K562 (cell line): ENCODE results near the gene ZC3H11A. TPM values are rescaled to one million over a fixed set of nuclear protein-coding genes. Genes with fewer than 3 reads are reported as not detected.

Experiments used
- ATAC-seq: fragments of 200-7000 bp; cut with Tn5 transposase; 3 replicates; pipeline ENCODE4 v1.9.1; 2020; ENCODE audit warnings: moderate library complexity
- BruUV-seq: library from RNA; stranded (reverse); fragments of 400-500 nt; replicated peaks from 2 replicates; lab custom pipeline; 2021; lab: Mats Ljungman, UMichigan
- CTCF ChIA-PET: fragments of 300-600 bp; formaldehyde crosslinking; extraction: SDS; loops from one replicate; lab custom pipeline; 2021; ENCODE audit warnings: low intra/inter-chr PET ratio; lab: Yijun Ruan, JAX
- POLR2A ChIA-PET: fragments of 300-600, 350-650 bp; sonication (Branson Sonifier 250); formaldehyde crosslinking; extraction: SDS; loops from one replicate; lab custom pipeline; 2021; ENCODE audit warnings: antibody characterized with exemption, inconsistent platforms; lab: Yijun Ruan, JAX
- DNase-seq, 4 experiments: peaks; one replicate each; pipeline versions ENCODE4 v3.0.0 to v3.0.0-alpha.2; 2011 to 2018; ENCODE audit warnings: low spot score in 3 of 4, mixed read lengths in 3 of 4; ENCODE audit errors: extremely low read depth in 1 of 4
- FAIRE-seq: peaks from 2 replicates; lab custom pipeline; 2011; peaks lifted over from hg19 to GRCh38; lab: Jason Lieb, UNC
- H2AFZ ChIP-seq: 2 replicates; pipeline ENCODE4 v1.6.0; 2011; ENCODE audit warnings: low read depth, low read length, control low read depth, inconsistent platforms
- H3K27ac ChIP-seq: fragments of 200-600 bp; 3 replicates; pipeline ENCODE4 v1.8.0; 2011; ENCODE audit warnings: low read depth, mild to moderate bottlenecking, control low read depth, inconsistent platforms, low read length, moderate library complexity, mixed read lengths; ENCODE audit errors: extremely low read depth
- H3K27me3 ChIP-seq, 2 experiments: fragments of 300-600 bp in 1 of 2; 2 replicates in 1 of 2; 3 replicates in 1 of 2; pipeline versions ENCODE4 v1.6.0 to v1.8.0; 2011; ENCODE audit warnings: inconsistent platforms in 2 of 2, low read length in 2 of 2, mild to moderate bottlenecking in 1 of 2, mixed read lengths in 1 of 2, moderate library complexity in 1 of 2; ENCODE audit not compliant: control insufficient read depth in 2 of 2, insufficient read depth in 2 of 2
- H3K36me3 ChIP-seq: fragments of 300-600 bp; 3 replicates; pipeline ENCODE4 v1.8.0; 2011; ENCODE audit warnings: mild to moderate bottlenecking, low read length, inconsistent platforms; ENCODE audit not compliant: control insufficient read depth, insufficient read depth
- H3K4me1 ChIP-seq, 2 experiments: fragments of 200-600 bp in 1 of 2; replicated peaks in 1 of 2; 2 replicates in 1 of 2; 3 replicates in 1 of 2; pipeline versions ENCODE4 v1.5.1 to v1.8.0; 2011; ENCODE audit warnings: inconsistent platforms in 2 of 2, low read length in 2 of 2, mild to moderate bottlenecking in 1 of 2, mixed read lengths in 1 of 2, moderate library complexity in 1 of 2; ENCODE audit not compliant: control insufficient read depth in 2 of 2, insufficient read depth in 2 of 2
- H3K4me2 ChIP-seq: 2 replicates; pipeline ENCODE4 v1.6.1; 2011; ENCODE audit warnings: low read length, control low read depth, inconsistent platforms, mixed read lengths; ENCODE audit not compliant: insufficient read depth
- H3K4me3 ChIP-seq: fragments of 200-600 bp; sonication (generic), shearing (Covaris generic); 2 replicates; pipeline ENCODE4 v1.5.1; 2016; ENCODE audit warnings: control low read depth, inconsistent platforms
- H3K79me2 ChIP-seq: fragments of 200-600 bp; 3 replicates; pipeline ENCODE4 v1.8.0; 2011; ENCODE audit warnings: low read length, inconsistent platforms; ENCODE audit not compliant: control insufficient read depth, insufficient read depth
- H3K9ac ChIP-seq, 2 experiments: 2 replicates each; pipeline versions ENCODE4 v1.6.0 to v1.6.1; 2011; ENCODE audit warnings: low read depth in 2 of 2, low read length in 2 of 2, control low read depth in 1 of 2, inconsistent platforms in 1 of 2, mild to moderate bottlenecking in 1 of 2, mixed read lengths in 1 of 2; ENCODE audit not compliant: insufficient read depth in 1 of 2
- H3K9me1 ChIP-seq: one replicate; pipeline ENCODE4 v1.6.0; 2011; ENCODE audit warnings: inconsistent platforms, mild to moderate bottlenecking, low read length, moderate library complexity; ENCODE audit not compliant: control insufficient read depth, insufficient read depth
- H3K9me3 ChIP-seq: replicated peaks from 2 replicates; pipeline ENCODE4 v1.5.1; 2011; ENCODE audit warnings: low read depth, low read length, inconsistent platforms; ENCODE audit not compliant: control insufficient read depth, insufficient read depth
- H4K20me1 ChIP-seq: replicated peaks from 2 replicates; pipeline ENCODE4 v1.6.1; 2011; ENCODE audit warnings: low read length, inconsistent platforms, mixed read lengths; ENCODE audit not compliant: control insufficient read depth, insufficient read depth
- NFIC ChIP-seq: fragments of 450-650 bp; IDR thresholded peaks from 2 replicates; pipeline ENCODE4 v1.6.1; 2017; ENCODE audit warnings: mild to moderate bottlenecking, inconsistent platforms
- RAD21 ChIP-seq, 2 experiments: fragments of 250-450 bp in 1 of 2; fragments of 450-650 bp in 1 of 2; sonication (Bioruptor Pico) in 1 of 2; formaldehyde crosslinking in 1 of 2; IDR thresholded peaks in 1 of 2; conservative IDR thresholded peaks in 1 of 2; 2 replicates each; pipeline versions ENCODE4 v1.4.0 to v1.8.0; 2020 to 2022; ENCODE audit warnings: mild to moderate bottlenecking in 2 of 2, moderate library complexity in 1 of 2
- RBFOX2 ChIP-seq: fragments of 200-400 bp; formaldehyde crosslinking; IDR thresholded peaks from 2 replicates; pipeline ENCODE4 v1.6.1; 2017; ENCODE audit warnings: low read depth, mild to moderate bottlenecking, low read length, moderate library complexity
- ZBTB26 ChIP-seq: fragments of 450-650 bp; formaldehyde crosslinking; IDR thresholded peaks from 2 replicates; pipeline ENCODE4 v1.4.0; 2022; ENCODE audit warnings: missing genetic modification characterization
- ZNF318 ChIP-seq, 2 experiments: fragments of 450-650 bp; IDR thresholded peaks; 2 replicates each; pipeline ENCODE4 v1.6.1; 2016; ENCODE audit warnings: mild to moderate bottlenecking in 2 of 2, borderline replicate concordance in 1 of 2, low read depth in 1 of 2, moderate library complexity in 1 of 2
- WGBS: fragments of 100-300 bp; shearing (Covaris generic); methylation state at CpG from one replicate; pipeline ENCODE4 v1.1.6; 2016; ENCODE audit warnings: low coverage, mixed read lengths; ENCODE audit not compliant: insufficient coverage; ENCODE audit errors: missing lambda C conversion rate; 5-methylcytosine and 5-hydroxymethylcytosine counted together
- in situ Hi-C: fragments of 300-500 bp; cut with MboI; formaldehyde crosslinking; loops from 4 replicates; pipeline ENCODE4 v1.15.0; 2018; ENCODE audit warnings: inconsistent platforms, mixed read lengths
- intact Hi-C: fragments of 100-400 bp; cut with micrococcal nuclease; formaldehyde crosslinking; loops from 2 replicates; pipeline ENCODE4 v1.14.2; 2022
- polyA plus RNA-seq, 8 experiments: library from polyadenylated mRNA; depleted of rRNA in 4 of 8; stranded (reverse) in 5 of 8; unstranded in 3 of 8; fragments of >200 nt; fragmentation: Nextera tagmentation in 2 of 8; fragmentation: Illumina TruSeq in 1 of 8; extraction: Ambion mirVana in 2 of 8; extraction: Trizol in 1 of 8; gene quantifications; 2 replicates each; pipeline versions ENCODE4 v1.2.1 to v1.2.3, GENCODE V29; 2011 to 2014; ENCODE audit warnings: inconsistent platforms in 1 of 8, missing spikeins in 1 of 8
- total RNA-seq, 7 experiments: library from RNA; depleted of rRNA in 6 of 7; stranded (reverse); fragments of >200 nt in 6 of 7; fragmentation: Illumina TruSeq in 2 of 7; extraction: Trizol in 2 of 7; gene quantifications; 2 replicates each; pipeline versions ENCODE4 v1.2.1 to v1.2.3, GENCODE V29; 2011 to 2021; ENCODE audit warnings: low replicate concordance in 1 of 7
- TF ChIP-seq, protein P1 (sequence below): fragments of 200-800 bp; sonication (Bioruptor generic); IDR thresholded peaks from 2 replicates; pipeline ENCODE4 v1.6.1; 2017; ENCODE audit warnings: missing genetic modification characterization, missing compliant biosample characterization

Gene ZC3H11A
- total and polyA plus RNA-seq, 9 of the 15 experiments (the other 6 are each of a cell fraction or from before 2014, with no cell fraction given) = 34.2 to 137 (median 102) TPM

- Histone ChIP-seq H4K20me1 (peaks cover 23% of the 10 kb centered on the region), H3K4me1 (peaks cover 2 to 43% of the 10 kb centered on the region in 2 experiments), H3K4me3 (no peak overlapping the region), H3K27ac (no peak overlapping the region; the same call in 2 of the 3 replicates), H3K9ac (no peak overlapping the region), H2AFZ (no peak overlapping the region), H3K36me3 (peaks cover 63% of the 10 kb centered on the region), H3K4me2 (peak overlapping the region; percentile 96), H3K27me3 (no peaks in the 10 kb centered on the region), H3K9me3 (0 out of 2 replicates have a peak, but pooled peaks cover 2% of the 10 kb centered on the region), H3K79me2 (peaks cover 72% of the 10 kb centered on the region), H3K9me1 (peaks cover 7% of the 10 kb centered on the region)
- WGBS = 68% methylated on average over 6 of the region's 6 CpGs
- CTCF ChIA-PET = no interaction called here
- POLR2A ChIA-PET = interaction anchor here (0.8 to 2.8 kb wide), 5 partner anchors 9 to 70 kb away, joined by 3 to 17 read pairs (median 6); no protein-coding TSS in a partner anchor
- ATAC-seq = no peak
- no TSS peak for BruUV-seq
- intact Hi-C loops (no loop called here), in situ Hi-C loops (no loop called here)
- DNase-seq = peak in 3 of 4 experiments; percentile 27 to 65 (median 28)
- FAIRE-seq = no peak
- TF ChIP-seq RBFOX2 (peak; percentile 46; the same call in 1 of the 2 replicates), RAD21 (CRISPR knock-in tag; conservative IDR thresholded peaks at IDR 0.05 in 1 of 2, IDR thresholded peaks at IDR 0.05 in 1 of 2) (peak in 1 of 2 experiments; percentile 45; a peak in 3 of 4 replicates), NFIC (peak; percentile 87), ZBTB26 (no peak), ZNF318 (IDR thresholded peaks at IDR 0.05; ENCODE audit: borderline replicate concordance in 1 of 2, low read depth in 1 of 2) (no peak)
- TF ChIP-seq, protein P1, sequence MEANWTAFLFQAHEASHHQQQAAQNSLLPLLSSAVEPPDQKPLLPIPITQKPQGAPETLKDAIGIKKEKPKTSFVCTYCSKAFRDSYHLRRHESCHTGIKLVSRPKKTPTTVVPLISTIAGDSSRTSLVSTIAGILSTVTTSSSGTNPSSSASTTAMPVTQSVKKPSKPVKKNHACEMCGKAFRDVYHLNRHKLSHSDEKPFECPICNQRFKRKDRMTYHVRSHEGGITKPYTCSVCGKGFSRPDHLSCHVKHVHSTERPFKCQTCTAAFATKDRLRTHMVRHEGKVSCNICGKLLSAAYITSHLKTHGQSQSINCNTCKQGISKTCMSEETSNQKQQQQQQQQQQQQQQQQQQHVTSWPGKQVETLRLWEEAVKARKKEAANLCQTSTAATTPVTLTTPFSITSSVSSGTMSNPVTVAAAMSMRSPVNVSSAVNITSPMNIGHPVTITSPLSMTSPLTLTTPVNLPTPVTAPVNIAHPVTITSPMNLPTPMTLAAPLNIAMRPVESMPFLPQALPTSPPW = no peak
Measured at GRCh38 chr1:203797948-203798655, 2.7 kb downstream of the ZC3H11A start.
